K562 (cell line): ENCODE results near the gene TIMM50. TPM values are rescaled to one million over a fixed set of nuclear protein-coding genes. Genes with fewer than 3 reads are reported as not detected.

Experiments used
- ATF1 ChIP-seq, 2 experiments: fragments of 450-650 bp in 1 of 2; IDR thresholded peaks; 2 replicates each; pipeline ENCODE4 v1.6.1; 2016; ENCODE audit warnings: missing compliant biosample characterization in 1 of 2, missing genetic modification characterization in 1 of 2
- FOXA1 ChIP-seq: fragments of 450-650 bp; IDR thresholded peaks from 2 replicates; pipeline ENCODE4 v1.6.1; 2016; ENCODE audit warnings: mild to moderate bottlenecking, borderline replicate concordance
- MAZ ChIP-seq, 2 experiments: fragments of 450-650 bp in 1 of 2; sonication (generic) in 1 of 2; formaldehyde crosslinking; IDR thresholded peaks in 1 of 2; conservative IDR thresholded peaks in 1 of 2; 2 replicates each; pipeline versions ENCODE4 v1.4.0 to v1.5.0; 2020; ENCODE audit warnings: mild to moderate bottlenecking in 1 of 2, missing genetic modification reagents in 1 of 2
- PHTF2 ChIP-seq: fragments of 250-450 bp; sonication (Bioruptor Pico); IDR thresholded peaks from 2 replicates; pipeline ENCODE4 v1.5.0; 2021; ENCODE audit warnings: mild to moderate bottlenecking
- RBM17 ChIP-seq: fragments of 200-400 bp; formaldehyde crosslinking; IDR thresholded peaks from 2 replicates; pipeline ENCODE4 v1.6.1; 2017; ENCODE audit warnings: low read depth, mild to moderate bottlenecking, low read length, borderline replicate concordance
- RFX5 ChIP-seq: IDR thresholded peaks from 2 replicates; pipeline ENCODE4 v1.6.1; 2011; ENCODE audit warnings: low read depth, mild to moderate bottlenecking, improper control_type of control experiment, low read length
- SIX5 ChIP-seq, 2 experiments: IDR thresholded peaks; 2 replicates each; pipeline ENCODE4 v1.6.1; 2011; ENCODE audit warnings: low read length in 2 of 2, borderline replicate concordance in 1 of 2, low read depth in 1 of 2, mild to moderate bottlenecking in 1 of 2, moderate library complexity in 1 of 2; ENCODE audit not compliant: insufficient read depth in 1 of 2
- ZNF224 ChIP-seq: sonication (generic); formaldehyde crosslinking; IDR thresholded peaks from 2 replicates; pipeline ENCODE4 v1.8.0; 2022; ENCODE audit warnings: mild to moderate bottlenecking, missing genetic modification reagents
- ZNF76 ChIP-seq: fragments of 250-450 bp; sonication (Bioruptor Pico); IDR thresholded peaks from 2 replicates; pipeline ENCODE4 v1.4.0; 2020; ENCODE audit warnings: mild to moderate bottlenecking, moderate library complexity, borderline replicate concordance
- polyA plus RNA-seq, 8 experiments: library from polyadenylated mRNA; depleted of rRNA in 4 of 8; stranded (reverse) in 5 of 8; unstranded in 3 of 8; fragments of >200 nt; fragmentation: Nextera tagmentation in 2 of 8; fragmentation: Illumina TruSeq in 1 of 8; extraction: Ambion mirVana in 2 of 8; extraction: Trizol in 1 of 8; gene quantifications; 2 replicates each; pipeline versions ENCODE4 v1.2.1 to v1.2.3, GENCODE V29; 2011 to 2014; ENCODE audit warnings: inconsistent platforms in 1 of 8, missing spikeins in 1 of 8
- total RNA-seq, 7 experiments: library from RNA; depleted of rRNA in 6 of 7; stranded (reverse); fragments of >200 nt in 6 of 7; fragmentation: Illumina TruSeq in 2 of 7; extraction: Trizol in 2 of 7; gene quantifications; 2 replicates each; pipeline versions ENCODE4 v1.2.1 to v1.2.3, GENCODE V29; 2011 to 2021; ENCODE audit warnings: low replicate concordance in 1 of 7
- TF ChIP-seq, protein P1 (sequence below), 2 experiments: fragments of 450-650 bp in 1 of 2; sonication (generic) in 1 of 2; formaldehyde crosslinking in 1 of 2; IDR thresholded peaks; 2 replicates each; pipeline versions ENCODE4 v1.7.1 to v1.9.0; 2016 to 2022; ENCODE audit warnings: inconsistent platforms in 1 of 2, mild to moderate bottlenecking in 1 of 2, missing genetic modification reagents in 1 of 2
- TF ChIP-seq, protein P2 (sequence below): sonication (generic); formaldehyde crosslinking; IDR thresholded peaks from 2 replicates; pipeline ENCODE4 v1.9.0; 2022; ENCODE audit warnings: mild to moderate bottlenecking, missing genetic modification reagents
- TF ChIP-seq, protein P3 (sequence below), 2 experiments: fragments of 450-650 bp; conservative IDR thresholded peaks; 2 replicates each; pipeline ENCODE4 v1.6.1; 2017; ENCODE audit warnings: mild to moderate bottlenecking in 2 of 2, moderate library complexity in 2 of 2

Gene TIMM50
- total and polyA plus RNA-seq, 9 of the 15 experiments (the other 6 are each of a cell fraction or from before 2014, with no cell fraction given), result 28.3 to 221 (median 170) TPM

DNA sequence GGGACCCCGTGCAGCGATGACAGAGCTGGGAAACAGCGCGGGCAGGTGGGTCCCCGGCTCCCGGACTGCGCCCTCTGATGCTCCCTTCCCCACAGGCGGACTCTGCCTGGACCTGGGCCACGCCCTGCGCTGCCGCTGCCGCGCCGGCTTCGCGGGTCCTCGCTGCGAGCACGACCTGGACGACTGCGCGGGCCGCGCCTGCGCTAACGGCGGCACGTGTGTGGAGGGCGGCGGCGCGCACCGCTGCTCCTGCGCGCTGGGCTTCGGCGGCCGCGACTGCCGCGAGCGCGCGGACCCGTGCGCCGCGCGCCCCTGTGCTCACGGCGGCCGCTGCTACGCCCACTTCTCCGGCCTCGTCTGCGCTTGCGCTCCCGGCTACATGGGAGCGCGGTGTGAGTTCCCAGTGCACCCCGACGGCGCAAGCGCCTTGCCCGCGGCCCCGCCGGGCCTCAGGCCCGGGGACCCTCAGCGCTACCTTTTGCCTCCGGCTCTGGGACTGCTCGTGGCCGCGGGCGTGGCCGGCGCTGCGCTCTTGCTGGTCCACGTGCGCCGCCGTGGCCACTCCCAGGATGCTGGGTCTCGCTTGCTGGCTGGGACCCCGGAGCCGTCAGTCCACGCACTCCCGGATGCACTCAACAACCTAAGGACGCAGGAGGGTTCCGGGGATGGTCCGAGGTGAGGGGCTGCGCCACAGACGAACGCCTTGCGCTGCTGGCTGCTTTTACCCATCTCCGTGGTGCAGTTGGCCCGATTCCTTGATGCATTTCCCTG, 26.5 kb downstream of the TIMM50 start (continued):
- TF ChIP-seq, protein P1, sequence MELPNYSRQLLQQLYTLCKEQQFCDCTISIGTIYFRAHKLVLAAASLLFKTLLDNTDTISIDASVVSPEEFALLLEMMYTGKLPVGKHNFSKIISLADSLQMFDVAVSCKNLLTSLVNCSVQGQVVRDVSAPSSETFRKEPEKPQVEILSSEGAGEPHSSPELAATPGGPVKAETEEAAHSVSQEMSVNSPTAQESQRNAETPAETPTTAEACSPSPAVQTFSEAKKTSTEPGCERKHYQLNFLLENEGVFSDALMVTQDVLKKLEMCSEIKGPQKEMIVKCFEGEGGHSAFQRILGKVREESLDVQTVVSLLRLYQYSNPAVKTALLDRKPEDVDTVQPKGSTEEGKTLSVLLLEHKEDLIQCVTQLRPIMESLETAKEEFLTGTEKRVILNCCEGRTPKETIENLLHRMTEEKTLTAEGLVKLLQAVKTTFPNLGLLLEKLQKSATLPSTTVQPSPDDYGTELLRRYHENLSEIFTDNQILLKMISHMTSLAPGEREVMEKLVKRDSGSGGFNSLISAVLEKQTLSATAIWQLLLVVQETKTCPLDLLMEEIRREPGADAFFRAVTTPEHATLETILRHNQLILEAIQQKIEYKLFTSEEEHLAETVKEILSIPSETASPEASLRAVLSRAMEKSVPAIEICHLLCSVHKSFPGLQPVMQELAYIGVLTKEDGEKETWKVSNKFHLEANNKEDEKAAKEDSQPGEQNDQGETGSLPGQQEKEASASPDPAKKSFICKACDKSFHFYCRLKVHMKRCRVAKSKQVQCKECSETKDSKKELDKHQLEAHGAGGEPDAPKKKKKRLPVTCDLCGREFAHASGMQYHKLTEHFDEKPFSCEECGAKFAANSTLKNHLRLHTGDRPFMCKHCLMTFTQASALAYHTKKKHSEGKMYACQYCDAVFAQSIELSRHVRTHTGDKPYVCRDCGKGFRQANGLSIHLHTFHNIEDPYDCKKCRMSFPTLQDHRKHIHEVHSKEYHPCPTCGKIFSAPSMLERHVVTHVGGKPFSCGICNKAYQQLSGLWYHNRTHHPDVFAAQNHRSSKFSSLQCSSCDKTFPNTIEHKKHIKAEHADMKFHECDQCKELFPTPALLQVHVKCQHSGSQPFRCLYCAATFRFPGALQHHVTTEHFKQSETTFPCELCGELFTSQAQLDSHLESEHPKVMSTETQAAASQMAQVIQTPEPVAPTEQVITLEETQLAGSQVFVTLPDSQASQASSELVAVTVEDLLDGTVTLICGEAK (IDR thresholded peaks at IDR 0.05), result 0 out of 2 replicates have a peak, but pooled peaks have one; percentile 10
- TF ChIP-seq, protein P1 (CRISPR knock-in tag; IDR thresholded peaks at IDR 0.05), result no peak
- TF ChIP-seq RFX5 (no peak), RBM17 (no peak), MAZ (CRISPR knock-in tag; conservative IDR thresholded peaks at IDR 0.05 in 1 of 2, IDR thresholded peaks at IDR 0.05 in 1 of 2) (0 out of 4 replicates have a peak, but pooled peaks of 1 of the 2 experiments have one; percentile 50), PHTF2 (CRISPR knock-in tag) (no peak), ZNF76 (no peak), ZNF224 (CRISPR knock-in tag) (no peak), SIX5 (IDR thresholded peaks at IDR 0.05; ENCODE audit: borderline replicate concordance in 1 of 2, insufficient read depth in 1 of 2, low read depth in 1 of 2, low read length in 2 of 2) (no peak), ATF1 (CRISPR knock-in tag; IDR thresholded peaks at IDR 0.05) (no peak), ATF1 (tag; IDR thresholded peaks at IDR 0.05) (0 out of 2 replicates have a peak, but pooled peaks have one; percentile 24), FOXA1 (no peak)
- TF ChIP-seq, protein P2, sequence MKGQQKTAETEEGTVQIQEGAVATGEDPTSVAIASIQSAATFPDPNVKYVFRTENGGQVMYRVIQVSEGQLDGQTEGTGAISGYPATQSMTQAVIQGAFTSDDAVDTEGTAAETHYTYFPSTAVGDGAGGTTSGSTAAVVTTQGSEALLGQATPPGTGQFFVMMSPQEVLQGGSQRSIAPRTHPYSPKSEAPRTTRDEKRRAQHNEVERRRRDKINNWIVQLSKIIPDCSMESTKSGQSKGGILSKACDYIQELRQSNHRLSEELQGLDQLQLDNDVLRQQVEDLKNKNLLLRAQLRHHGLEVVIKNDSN (CRISPR knock-in tag), result peak; percentile 69
- TF ChIP-seq, protein P3, sequence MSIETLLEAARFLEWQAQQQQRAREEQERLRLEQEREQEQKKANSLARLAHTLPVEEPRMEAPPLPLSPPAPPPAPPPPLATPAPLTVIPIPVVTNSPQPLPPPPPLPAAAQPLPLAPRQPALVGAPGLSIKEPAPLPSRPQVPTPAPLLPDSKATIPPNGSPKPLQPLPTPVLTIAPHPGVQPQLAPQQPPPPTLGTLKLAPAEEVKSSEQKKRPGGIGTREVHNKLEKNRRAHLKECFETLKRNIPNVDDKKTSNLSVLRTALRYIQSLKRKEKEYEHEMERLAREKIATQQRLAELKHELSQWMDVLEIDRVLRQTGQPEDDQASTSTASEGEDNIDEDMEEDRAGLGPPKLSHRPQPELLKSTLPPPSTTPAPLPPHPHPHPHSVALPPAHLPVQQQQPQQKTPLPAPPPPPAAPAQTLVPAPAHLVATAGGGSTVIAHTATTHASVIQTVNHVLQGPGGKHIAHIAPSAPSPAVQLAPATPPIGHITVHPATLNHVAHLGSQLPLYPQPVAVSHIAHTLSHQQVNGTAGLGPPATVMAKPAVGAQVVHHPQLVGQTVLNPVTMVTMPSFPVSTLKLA (conservative IDR thresholded peaks at IDR 0.05), result peak in 1 of 2 experiments; percentile 90; a peak in 3 of 4 replicates
